Measurements from ENCODE around the gene MYH9.

GRCh38 chr22:36334081-36334820, 53.5 kb downstream of the MYH9 start:
- TF ChIP-seq POLR2AphosphoS5 (IDR thresholded peaks at IDR 0.05) (peak; percentile 38 to 84 (median 65)), CTCF (IDR thresholded peaks at IDR 0.05 in 8 of 11, conservative IDR thresholded peaks at IDR 0.05 in 3 of 11) (peak in 2 of 11 experiments; percentile 19 to 32)

Data from spleen (tissue), 7 donors.